ENCODE measurements around the gene TMEM200A. TPM values are rescaled to one million over a fixed set of nuclear protein-coding genes. Genes with fewer than 3 reads are reported as not detected.

TMEM200A gene
- total RNA-seq, 2 experiments from 2014 or later: 0.20 TPM

- ChIA-PET CTCF (no interaction called here), POLR2A (no interaction called here)
- no peak overlapping the region for H3K27ac Mint-ChIP-seq
- ATAC-seq: no peak
- no peaks in the 10 kb centered on the region for H3K27me3 Mint-ChIP-seq
- no peaks in the 10 kb centered on the region for H3K4me1 Mint-ChIP-seq (ENCODE audit: low read depth)
- no peaks in the 10 kb centered on the region for H3K9me3 Mint-ChIP-seq
- intact Hi-C loops (cut with micrococcal nuclease): no loop called here
- no peak for DNase-seq
- H3K4me3 Mint-ChIP-seq: no peak overlapping the region
- no peak for TF ChIP-seq CTCF (IDR thresholded peaks at IDR 0.05)
- H3K36me3 Mint-ChIP-seq (ENCODE audit: low read depth): no peaks in the 10 kb centered on the region
These were observed 59.7 kb downstream of the TMEM200A start for GRCh38 chr6:130425537-130425936.

GRCh38 chr6:130426066-130426721 is 60.4 kb downstream of the TMEM200A start:
- CTCF ChIA-PET: interaction anchor here (0.9 kb wide), 1 partner anchor 273 kb away, joined by 3 read pairs; no protein-coding TSS in a partner anchor
- POLR2A ChIA-PET: interaction anchor here (0.6 kb wide), 1 partner anchor 355 kb away, joined by 3 read pairs; no protein-coding TSS in a partner anchor
- Mint-ChIP-seq H3K36me3 (ENCODE audit: low read depth) (no peaks in the 10 kb centered on the region), H3K4me1 (ENCODE audit: low read depth) (no peaks in the 10 kb centered on the region), H3K4me3 (no peak overlapping the region), H3K27ac (no peak overlapping the region), H3K27me3 (no peaks in the 10 kb centered on the region), H3K9me3 (no peaks in the 10 kb centered on the region)
- DNase-seq (no peak), ATAC-seq (no peak)
- TF ChIP-seq CTCF (IDR thresholded peaks at IDR 0.05): no peak
- intact Hi-C loops (cut with micrococcal nuclease): no loop called here

- Mint-ChIP-seq H3K27ac (no peak overlapping the region), H3K27me3 (no peaks in the 10 kb centered on the region), H3K4me3 (no peak overlapping the region), H3K36me3 (ENCODE audit: low read depth) (no peaks in the 10 kb centered on the region), H3K9me3 (no peaks in the 10 kb centered on the region), H3K4me1 (ENCODE audit: low read depth) (no peaks in the 10 kb centered on the region)
- ATAC-seq (no peak), DNase-seq (no peak)
- CTCF ChIA-PET: interaction anchor here (1.3 to 1.5 kb wide), 3 partner anchors 25 to 441 kb away, joined by 3 read pairs; no protein-coding TSS in a partner anchor
- intact Hi-C loops (cut with micrococcal nuclease): no loop called here
- no peak for TF ChIP-seq CTCF (IDR thresholded peaks at IDR 0.05)
- POLR2A ChIA-PET: no interaction called here
These were observed 65.6 kb downstream of the TMEM200A start for GRCh38 chr6:130431346-130431852.

GRCh38 chr6:130432838-130433237 is 67.0 kb downstream of the TMEM200A start:
- ChIA-PET POLR2A (interaction anchor here (0.6 kb wide), 1 partner anchor 419 kb away, joined by 3 read pairs; no protein-coding TSS in a partner anchor), CTCF (no interaction called here)
- no peak overlapping the region for H3K27ac Mint-ChIP-seq
- H3K27me3 Mint-ChIP-seq: no peaks in the 10 kb centered on the region
- ATAC-seq (no peak), DNase-seq (no peak)
- H3K9me3 Mint-ChIP-seq: no peaks in the 10 kb centered on the region
- H3K4me1 Mint-ChIP-seq (ENCODE audit: low read depth): no peaks in the 10 kb centered on the region
- H3K36me3 Mint-ChIP-seq (ENCODE audit: low read depth): no peaks in the 10 kb centered on the region
- intact Hi-C loops (cut with micrococcal nuclease): no loop called here
- TF ChIP-seq CTCF (IDR thresholded peaks at IDR 0.05): no peak
- no peak overlapping the region for H3K4me3 Mint-ChIP-seq

- Mint-ChIP-seq H3K4me3 (no peak overlapping the region), H3K27me3 (no peaks in the 10 kb centered on the region), H3K36me3 (ENCODE audit: low read depth) (no peaks in the 10 kb centered on the region), H3K9me3 (no peaks in the 10 kb centered on the region), H3K27ac (no peak overlapping the region), H3K4me1 (ENCODE audit: low read depth) (no peaks in the 10 kb centered on the region)
- POLR2A ChIA-PET: no interaction called here
- no peak for DNase-seq
- no peak for TF ChIP-seq CTCF (IDR thresholded peaks at IDR 0.05)
- no peak for ATAC-seq
- CTCF ChIA-PET: no interaction called here
- intact Hi-C loops (cut with micrococcal nuclease): no loop called here
These were observed 68.5 kb downstream of the TMEM200A start for GRCh38 chr6:130434174-130434873.

Data from activated CD8-positive, alpha-beta T cell treated with anti-CD3 and anti-CD28 coated beads for 36 hours (primary cell).